ENCODE measurements around the gene MYH14. TPM values are rescaled to one million over a fixed set of nuclear protein-coding genes. Genes with fewer than 3 reads are reported as not detected.
A peak's percentile ranks its signal among the peaks of the same experiment; 100 is the strongest.

MYH14 gene
- total and polyA plus RNA-seq, 2 of the 13 experiments (the other 11 are each of a cell fraction or from before 2014, with no cell fraction given), result 5.5 to 5.8 TPM

DNA sequence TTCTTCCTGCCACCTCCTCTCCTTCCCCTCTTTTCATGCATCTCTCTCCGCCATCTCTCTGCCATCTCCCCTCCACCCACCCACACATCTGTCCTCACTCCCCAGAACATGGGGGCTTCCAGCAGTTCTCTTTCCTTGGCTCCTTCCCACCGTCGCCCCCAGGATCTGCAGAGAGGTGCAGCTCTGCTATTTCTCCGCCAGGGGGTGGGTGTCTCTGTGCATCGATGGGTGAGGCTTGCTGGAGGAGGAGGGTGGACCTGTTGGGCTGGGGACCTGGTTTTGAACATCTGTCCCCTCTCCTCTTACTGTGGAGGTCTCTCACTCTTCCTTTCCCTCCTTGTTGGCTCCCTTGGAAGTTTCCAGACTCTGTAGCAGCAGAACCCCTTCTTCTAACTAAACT lies 51.7 kb downstream of the MYH14 start:
- peaks cover 2 to 9% of the 10 kb centered on the region in 2 experiments; a peak in 1 of 5 replicates for H3K36me3 ChIP-seq (replicated peaks in 1 of 2; ENCODE audit: control insufficient read depth in 1 of 2, insufficient read depth in 2 of 2, low read length in 2 of 2)
- ATAC-seq (no peak), DNase-seq (ENCODE audit: low spot score) (no peak), FAIRE-seq (no peak)
- H4K20me1 ChIP-seq (ENCODE audit: insufficient read depth, low read length), result no peaks in the 10 kb centered on the region
- WGBS (ENCODE audit: low lambda C conversion rate), result 62% methylated on average over 5 of the region's 5 CpGs
- intact Hi-C loops (cut with micrococcal nuclease; ENCODE audit: unreplicated experiment), result no loop called here
- no peak overlapping the region for H3K27ac ChIP-seq (ENCODE audit: extremely low read length, insufficient read depth, low read length)
- peaks cover 13% of the 10 kb centered on the region for H3K9me3 ChIP-seq (ENCODE audit: low read length)
- ChIA-PET CTCF (ENCODE audit: low intra/inter-chr PET ratio, low total read pairs) (no interaction called here), POLR2A (no interaction called here)
- no peaks in the 10 kb centered on the region for H3K79me2 ChIP-seq (ENCODE audit: insufficient read depth, low read length)
- in situ Hi-C loops (cut with HindIII; ENCODE audit: extremely low pct_ligation_motif_present, low pct_unique_long_range_greater_than_20kb), result loop anchor here (5.0 kb wide), 1 partner anchor 98 kb away; no protein-coding TSS in a partner anchor
- no peak for TF ChIP-seq ZNF256 (CRISPR knock-in tag; conservative IDR thresholded peaks at IDR 0.05)
- no peak for TF ChIP-seq ZFP36L2 (CRISPR knock-in tag; IDR thresholded peaks at IDR 0.05)
- TF ChIP-seq, protein P1, sequence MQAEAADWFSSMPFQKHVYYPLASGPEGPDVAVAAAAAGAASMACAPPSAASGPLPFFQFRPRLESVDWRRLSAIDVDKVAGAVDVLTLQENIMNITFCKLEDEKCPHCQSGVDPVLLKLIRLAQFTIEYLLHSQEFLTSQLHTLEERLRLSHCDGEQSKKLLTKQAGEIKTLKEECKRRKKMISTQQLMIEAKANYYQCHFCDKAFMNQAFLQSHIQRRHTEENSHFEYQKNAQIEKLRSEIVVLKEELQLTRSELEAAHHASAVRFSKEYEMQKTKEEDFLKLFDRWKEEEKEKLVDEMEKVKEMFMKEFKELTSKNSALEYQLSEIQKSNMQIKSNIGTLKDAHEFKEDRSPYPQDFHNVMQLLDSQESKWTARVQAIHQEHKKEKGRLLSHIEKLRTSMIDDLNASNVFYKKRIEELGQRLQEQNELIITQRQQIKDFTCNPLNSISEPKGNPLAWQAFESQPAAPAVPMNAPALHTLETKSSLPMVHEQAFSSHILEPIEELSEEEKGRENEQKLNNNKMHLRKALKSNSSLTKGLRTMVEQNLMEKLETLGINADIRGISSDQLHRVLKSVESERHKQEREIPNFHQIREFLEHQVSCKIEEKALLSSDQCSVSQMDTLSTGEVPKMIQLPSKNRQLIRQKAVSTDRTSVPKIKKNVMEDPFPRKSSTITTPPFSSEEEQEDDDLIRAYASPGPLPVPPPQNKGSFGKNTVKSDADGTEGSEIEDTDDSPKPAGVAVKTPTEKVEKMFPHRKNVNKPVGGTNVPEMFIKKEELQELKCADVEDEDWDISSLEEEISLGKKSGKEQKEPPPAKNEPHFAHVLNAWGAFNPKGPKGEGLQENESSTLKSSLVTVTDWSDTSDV (CRISPR knock-in tag; IDR thresholded peaks at IDR 0.05), result no peak
- TF ChIP-seq, protein P2, sequence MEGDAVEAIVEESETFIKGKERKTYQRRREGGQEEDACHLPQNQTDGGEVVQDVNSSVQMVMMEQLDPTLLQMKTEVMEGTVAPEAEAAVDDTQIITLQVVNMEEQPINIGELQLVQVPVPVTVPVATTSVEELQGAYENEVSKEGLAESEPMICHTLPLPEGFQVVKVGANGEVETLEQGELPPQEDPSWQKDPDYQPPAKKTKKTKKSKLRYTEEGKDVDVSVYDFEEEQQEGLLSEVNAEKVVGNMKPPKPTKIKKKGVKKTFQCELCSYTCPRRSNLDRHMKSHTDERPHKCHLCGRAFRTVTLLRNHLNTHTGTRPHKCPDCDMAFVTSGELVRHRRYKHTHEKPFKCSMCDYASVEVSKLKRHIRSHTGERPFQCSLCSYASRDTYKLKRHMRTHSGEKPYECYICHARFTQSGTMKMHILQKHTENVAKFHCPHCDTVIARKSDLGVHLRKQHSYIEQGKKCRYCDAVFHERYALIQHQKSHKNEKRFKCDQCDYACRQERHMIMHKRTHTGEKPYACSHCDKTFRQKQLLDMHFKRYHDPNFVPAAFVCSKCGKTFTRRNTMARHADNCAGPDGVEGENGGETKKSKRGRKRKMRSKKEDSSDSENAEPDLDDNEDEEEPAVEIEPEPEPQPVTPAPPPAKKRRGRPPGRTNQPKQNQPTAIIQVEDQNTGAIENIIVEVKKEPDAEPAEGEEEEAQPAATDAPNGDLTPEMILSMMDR (CRISPR knock-in tag; IDR thresholded peaks at IDR 0.05), result peak; percentile 32; the same call in 1 of the 2 replicates
- TF ChIP-seq JUNB (CRISPR knock-in tag; IDR thresholded peaks at IDR 0.05; ENCODE audit: borderline replicate concordance), result no peak
- no peak for TF ChIP-seq CHCHD3 (CRISPR knock-in tag; IDR thresholded peaks at IDR 0.05)
- H3K4me1 ChIP-seq (ENCODE audit: insufficient read depth, low read length), result no peaks in the 10 kb centered on the region
- no peak overlapping the region for H2AFZ ChIP-seq (ENCODE audit: low read length)
- BruUV-seq (replicated peaks), result no TSS peak
- H3K4me2 ChIP-seq (ENCODE audit: low read depth, low read length), result no peak overlapping the region
- H3K27me3 ChIP-seq (ENCODE audit: control insufficient read depth in 1 of 2, insufficient read depth in 2 of 2, low read length in 2 of 2), result no peaks in the 10 kb centered on the region
- no peak overlapping the region for H3K4me3 ChIP-seq (replicated peaks in 1 of 3; ENCODE audit: insufficient read depth in 1 of 3, low read depth in 2 of 3, low read length in 3 of 3)
- no peak overlapping the region for H3K9ac ChIP-seq (ENCODE audit: insufficient read depth, low read depth, low read length)
